NCI-H82 treated with DMSO at 0.1 percent for 48 hours (cell line): ENCODE measurements around the gene PHOX2B.
"Not testable (repeated sequence)": the region's sequence is repeated elsewhere in the genome, so short reads cannot be mapped to it uniquely, and the experiment has no call there.

Experiments used
- DNase-seq: peaks from one replicate; lab custom pipeline; 2025; ENCODE audit not compliant: unreplicated experiment; lab: John Stamatoyannopoulos, UW

Gene PHOX2B

GRCh38 chr4:41712425-41712824 lies 36.1 kb downstream of the PHOX2B start:
- DNase-seq, result no peak

- not testable (repeated sequence) for DNase-seq
Measured at GRCh38 chr4:41711654-41712053, 36.9 kb downstream of the PHOX2B start.

- DNase-seq, result no peak
Measured at GRCh38 chr4:41709844-41710481, 38.6 kb downstream of the PHOX2B start.

GRCh38 chr4:41703785-41704184 lies 44.7 kb downstream of the PHOX2B start:
- DNase-seq, result no peak

GRCh38 chr4:41702770-41703169 lies 45.8 kb downstream of the PHOX2B start:
- DNase-seq, result no peak

GRCh38 chr4:41701983-41702382 lies 46.5 kb downstream of the PHOX2B start:
- DNase-seq, result no peak

- no peak for DNase-seq
Measured at GRCh38 chr4:41696763-41697162, 51.8 kb downstream of the PHOX2B start.

GRCh38 chr4:41696131-41696530 lies 52.4 kb downstream of the PHOX2B start:
- DNase-seq, result no peak
